Measurements from ENCODE around the gene SFRP2.

The SFRP2 gene

DNA sequence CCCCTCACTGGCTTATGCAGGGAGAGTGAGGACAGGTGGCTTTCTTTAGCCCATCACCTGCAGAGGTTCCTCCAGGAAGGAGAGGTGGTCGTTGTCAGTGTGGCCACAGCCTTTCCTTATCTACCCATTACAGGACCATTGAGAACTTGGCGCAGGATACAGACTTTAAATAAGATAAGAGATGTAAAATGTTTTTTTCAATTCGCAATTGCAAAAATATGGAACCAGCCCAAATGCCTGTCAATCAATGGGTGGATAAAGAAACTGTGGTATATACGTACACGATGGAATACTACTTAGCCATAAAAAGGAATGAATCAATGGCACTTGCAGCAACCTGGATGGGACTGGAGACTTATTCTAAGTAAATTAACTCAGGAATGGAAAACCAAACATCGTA is 22.1 kb downstream of the SFRP2 start:
- no peak for DNase-seq

DNA sequence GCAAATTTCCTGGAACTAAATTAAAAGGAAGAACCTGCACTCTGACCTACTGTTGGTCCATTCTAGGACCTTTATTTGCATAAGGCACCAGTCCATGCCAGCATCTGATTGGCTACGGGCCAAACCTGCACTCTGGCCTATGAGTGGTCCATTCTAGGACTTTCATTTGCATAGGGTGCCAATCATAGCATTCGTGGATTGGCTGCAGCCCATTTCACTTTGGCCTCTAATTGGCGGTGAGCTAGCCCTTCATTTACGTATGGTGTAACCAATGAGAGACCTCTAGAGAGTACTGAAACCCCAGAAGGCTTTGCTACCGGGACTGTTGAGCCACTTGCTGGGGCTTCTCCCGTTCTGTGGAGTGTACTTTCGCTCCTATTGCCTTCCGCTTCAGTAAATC is 23.0 kb downstream of the SFRP2 start:
- DNase-seq: no peak

DNA sequence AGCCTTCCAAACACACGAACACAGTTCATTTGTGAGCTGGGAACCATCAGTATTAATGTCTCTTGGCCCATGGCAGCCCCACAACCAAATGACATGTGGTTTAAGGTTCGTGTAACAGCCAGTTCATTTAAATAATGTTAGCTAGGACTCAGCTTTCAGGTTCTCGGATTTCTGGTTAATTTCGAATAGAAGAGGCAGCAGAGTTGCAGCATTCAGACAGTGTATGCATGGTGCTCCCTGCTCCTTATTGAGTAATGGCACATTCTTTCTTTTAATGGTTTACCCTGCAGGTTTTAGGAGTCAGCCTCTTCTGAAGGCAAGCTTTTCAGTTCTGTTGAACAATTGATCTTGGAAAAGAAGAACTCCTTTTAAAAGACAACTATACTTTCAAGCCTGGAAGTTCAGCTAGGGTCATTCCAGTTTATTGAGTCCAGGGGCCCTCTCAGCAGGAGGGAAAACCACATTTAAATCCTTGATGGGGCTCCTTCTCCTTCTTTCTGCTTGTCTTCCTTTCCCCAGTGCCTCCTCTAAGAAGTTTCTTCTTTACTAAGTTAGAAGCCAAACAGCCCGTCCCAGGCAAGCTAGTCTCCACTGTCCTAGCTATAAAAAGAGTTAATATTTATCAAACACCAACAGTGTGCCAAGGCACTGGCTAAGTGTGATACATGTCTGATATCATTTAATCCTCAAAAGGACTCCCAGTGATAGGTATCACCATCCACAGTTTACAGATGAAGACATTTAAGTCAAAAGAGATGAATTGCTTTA is 24.1 kb downstream of the SFRP2 start:
- DNase-seq: no peak

DNA sequence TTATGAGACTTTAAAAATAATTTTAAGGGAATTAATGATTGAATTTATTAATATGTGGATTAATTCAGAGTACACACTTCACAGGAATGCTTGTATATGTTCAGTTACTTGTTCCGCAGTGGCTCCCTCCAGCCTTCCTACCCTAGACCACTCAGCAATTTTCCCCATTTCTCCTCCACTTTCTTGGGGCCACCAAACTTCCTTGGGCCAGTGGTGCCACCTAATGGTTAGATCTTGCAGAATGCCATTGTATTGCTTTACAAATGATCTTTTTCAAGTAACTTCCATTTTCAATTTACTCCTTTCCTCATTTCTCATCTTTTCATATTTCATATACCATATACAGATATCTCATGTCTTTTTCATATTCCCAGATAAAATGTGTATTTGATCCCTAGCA is 25.5 kb downstream of the SFRP2 start:
- peak; percentile 30 to 53 (median 44) for DNase-seq

DNA sequence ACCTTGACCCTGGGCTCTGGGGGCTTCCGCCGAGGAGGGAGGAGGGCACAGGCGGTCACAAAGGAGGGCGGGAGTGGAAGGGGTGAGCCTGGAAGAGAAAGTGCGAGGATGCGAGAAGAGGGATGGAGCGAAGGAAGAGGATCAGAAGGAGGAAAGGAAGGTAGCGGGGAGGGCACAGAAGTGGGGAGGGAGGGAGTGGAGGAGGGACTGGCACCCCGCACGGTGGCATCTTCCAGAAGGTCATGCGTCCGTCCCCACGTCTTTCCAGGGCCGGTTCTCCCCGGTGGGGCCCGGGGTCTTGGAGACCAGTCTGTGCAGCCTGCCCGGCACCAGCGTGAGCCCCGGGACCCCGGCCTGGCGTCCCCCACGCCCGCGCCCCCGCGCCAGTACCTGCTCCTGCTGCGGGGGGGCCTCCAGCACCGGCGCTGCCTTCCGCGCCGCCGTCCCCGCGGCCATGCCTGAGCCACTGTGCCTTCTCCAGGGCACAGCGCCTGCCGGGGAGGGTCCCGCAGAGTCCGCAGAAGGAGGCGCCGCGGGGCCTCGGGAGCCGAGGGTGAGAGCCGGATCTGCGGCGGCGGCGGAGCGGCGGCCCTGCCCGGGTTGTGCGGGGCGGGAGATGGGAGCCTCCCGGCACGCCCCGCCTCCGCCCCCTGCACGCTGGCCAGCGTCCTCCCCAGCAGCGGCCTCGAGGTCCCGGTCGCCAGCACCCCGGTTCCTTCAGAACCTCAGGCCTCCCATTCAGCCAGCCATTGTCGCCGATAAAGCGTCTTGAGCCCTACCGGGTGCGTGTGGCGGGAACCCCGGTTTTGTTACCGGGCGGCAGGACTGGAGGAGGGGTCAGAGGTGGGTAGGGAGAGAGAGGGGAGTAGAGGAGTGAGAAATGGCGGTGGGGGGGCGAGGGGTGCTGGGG is 29.2 kb downstream of the SFRP2 start, which contains the start of gene RNF175:
TSS of gene RNF175 (minus strand) at position 618 of the 910 bp plus-strand sequence. CDS start at position 456, 162 bp downstream.
- peak in 2 of 4 experiments; percentile 38 to 59 for DNase-seq

DNA sequence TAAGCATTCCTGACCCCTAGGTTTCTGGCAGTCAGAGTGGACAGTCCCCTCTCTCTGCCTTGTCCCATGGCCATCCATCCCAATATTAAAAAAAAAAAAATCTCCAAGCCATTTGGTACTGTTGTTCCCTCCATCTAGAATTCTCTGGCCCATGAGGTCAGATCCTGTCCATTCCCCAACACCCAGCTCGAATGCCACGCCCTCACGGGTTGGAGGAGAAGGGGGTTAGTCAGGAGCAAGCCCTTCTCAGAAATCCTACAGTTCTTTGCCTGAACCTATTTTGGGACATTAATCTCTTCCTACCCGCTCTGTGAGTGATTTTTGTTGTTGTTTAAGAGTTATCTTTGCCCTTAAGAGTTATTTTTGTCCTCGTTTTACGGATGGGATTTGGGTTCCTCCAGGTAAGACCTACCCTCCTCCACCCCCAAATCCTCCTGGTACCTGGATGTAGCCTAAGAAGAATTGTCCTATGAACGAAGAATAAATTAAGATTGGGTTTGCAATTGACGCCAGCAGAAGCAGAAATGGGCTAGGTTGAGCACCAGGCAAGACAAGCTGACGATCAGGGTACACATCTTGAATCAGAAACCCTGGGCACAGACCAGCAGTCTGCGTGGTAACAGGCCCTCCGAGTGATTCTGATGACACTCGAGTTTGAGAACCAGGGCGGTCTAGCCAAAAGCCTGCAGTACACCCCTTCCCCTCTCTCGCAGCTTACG is 30.0 kb downstream of the SFRP2 start:
- DNase-seq: no peak

- DNase-seq: no peak
Measured at GRCh38 chr4:153758136-153758535, 30.7 kb downstream of the SFRP2 start.

DNA sequence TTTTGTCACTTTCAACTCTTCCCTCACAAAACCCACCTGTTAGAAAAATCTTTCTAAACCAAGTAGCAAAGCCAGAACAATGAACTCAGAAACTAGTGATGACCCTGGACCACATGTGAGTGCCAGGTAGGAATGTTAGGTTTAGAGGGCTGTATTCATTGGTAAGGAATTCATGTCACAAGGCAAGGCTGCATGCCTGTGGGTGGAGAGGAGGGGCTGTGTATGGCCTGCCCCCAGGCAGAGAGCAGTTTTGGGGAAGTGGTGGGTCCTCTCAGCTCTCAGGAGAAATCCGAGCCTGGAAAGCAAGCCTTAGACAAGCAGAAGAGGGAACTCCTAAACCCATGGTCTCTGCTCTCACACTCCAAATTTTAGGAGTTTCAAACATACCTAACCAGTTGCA is 31.5 kb downstream of the SFRP2 start:
- DNase-seq: peak; percentile 74 to 87 (median 87)

DNA sequence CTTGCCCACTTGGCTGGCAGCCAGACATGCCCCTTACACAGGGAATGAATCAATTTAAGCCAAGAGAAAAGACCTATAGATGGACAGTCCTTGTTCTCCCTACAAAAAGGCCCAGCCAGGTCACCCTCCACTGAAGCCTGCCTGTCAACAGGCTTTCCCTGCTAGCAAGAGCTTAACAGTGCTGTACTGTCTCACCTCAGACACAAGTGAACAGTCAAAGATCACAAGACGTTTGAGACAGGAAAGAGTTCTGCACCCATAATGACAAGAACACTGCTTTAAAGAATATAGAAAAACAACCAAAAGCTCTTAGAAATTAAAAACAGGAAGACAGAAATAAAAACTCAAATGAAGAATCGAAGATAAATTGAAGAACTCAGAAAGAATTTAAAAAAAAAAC is 33.7 kb downstream of the SFRP2 start:
- DNase-seq: no peak

- peak; percentile 87 to 94 (median 92) for DNase-seq
Measured at GRCh38 chr4:153750197-153750817, 38.6 kb downstream of the SFRP2 start.

- peak; percentile 67 to 86 (median 74) for DNase-seq
Measured at GRCh38 chr4:153748378-153748777, 40.5 kb downstream of the SFRP2 start.

DNA sequence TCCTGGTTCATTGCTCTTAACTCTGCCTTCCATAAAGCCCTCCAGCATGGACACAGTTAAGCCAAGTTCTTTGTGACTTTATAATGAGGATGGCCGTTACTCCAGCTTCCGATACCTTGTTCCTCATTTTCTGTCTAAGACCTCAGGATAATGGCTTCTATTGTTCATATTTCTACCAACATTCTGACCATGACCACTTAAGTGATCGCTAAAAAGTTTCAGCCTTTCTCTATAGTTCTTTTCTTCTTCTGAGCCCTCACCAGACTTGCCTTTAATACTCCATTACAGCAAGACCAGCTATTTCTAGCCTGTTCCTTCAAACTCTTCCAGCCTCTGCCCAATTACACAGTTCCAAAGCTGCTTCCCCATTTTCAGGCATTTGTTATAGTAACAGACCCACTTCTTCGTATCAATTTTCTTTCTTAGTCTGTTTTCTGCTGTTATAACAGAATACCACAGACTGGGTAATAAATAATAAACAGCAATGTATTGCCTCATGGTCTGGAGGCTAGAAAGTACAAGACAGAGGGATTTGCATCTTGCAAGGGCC is 41.4 kb downstream of the SFRP2 start:
- peak; percentile 35 to 70 (median 48) for DNase-seq

DNA sequence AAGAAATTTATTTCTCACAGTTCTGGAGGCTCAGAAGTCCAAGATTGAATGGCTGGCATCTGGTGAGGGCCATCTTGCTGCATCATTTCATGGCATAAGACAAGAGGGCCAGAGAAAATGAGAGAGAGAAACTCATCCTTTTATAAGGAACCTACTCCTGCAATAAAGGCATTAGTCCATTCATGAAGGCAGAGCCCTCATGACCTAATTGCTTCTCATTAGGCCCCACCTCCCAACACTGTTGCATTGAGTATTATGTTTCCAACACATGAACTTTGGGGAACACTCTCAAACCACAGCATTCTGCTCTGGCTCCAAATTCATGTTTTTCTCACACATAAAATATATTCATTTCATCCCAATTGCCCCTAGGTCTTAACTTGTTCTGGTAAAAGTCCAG is 43.2 kb downstream of the SFRP2 start:
- peak in 3 of 4 experiments; percentile 38 to 54 (median 49) for DNase-seq

DNA sequence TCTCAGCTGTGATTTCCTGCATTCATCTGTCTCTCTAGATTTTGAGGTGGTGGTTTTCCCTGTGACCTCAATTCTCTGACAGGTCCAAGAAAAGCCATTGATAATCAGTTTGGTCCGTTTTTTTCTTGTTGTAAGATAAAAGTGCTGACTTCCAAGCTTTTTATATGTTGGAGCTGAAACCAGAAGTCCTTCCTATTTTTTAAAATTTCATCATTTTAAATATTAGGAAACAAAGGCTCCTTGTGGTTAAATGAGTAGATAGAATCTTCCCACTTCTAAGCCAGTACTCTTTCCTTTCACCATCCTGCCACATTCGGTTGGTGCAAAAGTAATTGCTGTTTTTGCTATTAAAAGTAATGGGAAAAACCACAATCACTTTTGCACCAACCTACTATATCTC is 47.3 kb downstream of the SFRP2 start:
- peak in 3 of 4 experiments; percentile 29 to 86 (median 80) for DNase-seq

DNA sequence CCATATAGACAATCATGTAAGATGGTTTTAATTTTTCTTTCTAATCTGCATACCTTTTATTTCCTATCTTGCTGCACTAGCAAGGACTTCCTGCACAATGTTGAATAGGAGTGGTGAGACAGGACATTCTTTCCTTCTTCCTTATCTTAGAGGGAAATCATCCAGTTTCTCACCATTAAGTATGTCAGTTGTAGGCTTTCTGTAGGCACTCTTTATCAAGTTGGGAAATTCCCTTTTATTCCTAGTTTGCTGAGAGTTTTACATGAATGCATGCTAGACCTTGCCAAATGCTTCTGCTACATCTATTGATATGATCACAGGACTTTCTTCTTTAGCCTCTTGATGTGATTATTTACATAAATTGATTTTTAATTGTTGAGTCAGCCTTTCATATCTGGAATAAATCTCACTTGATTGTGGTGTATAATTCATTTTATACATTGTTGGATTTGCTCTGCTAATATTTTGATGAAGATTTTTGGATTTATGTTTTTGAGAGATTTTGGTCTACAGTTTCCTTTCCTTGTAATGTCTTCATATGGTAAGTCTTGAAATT is 52.9 kb downstream of the SFRP2 start:
- no peak for DNase-seq

DNA sequence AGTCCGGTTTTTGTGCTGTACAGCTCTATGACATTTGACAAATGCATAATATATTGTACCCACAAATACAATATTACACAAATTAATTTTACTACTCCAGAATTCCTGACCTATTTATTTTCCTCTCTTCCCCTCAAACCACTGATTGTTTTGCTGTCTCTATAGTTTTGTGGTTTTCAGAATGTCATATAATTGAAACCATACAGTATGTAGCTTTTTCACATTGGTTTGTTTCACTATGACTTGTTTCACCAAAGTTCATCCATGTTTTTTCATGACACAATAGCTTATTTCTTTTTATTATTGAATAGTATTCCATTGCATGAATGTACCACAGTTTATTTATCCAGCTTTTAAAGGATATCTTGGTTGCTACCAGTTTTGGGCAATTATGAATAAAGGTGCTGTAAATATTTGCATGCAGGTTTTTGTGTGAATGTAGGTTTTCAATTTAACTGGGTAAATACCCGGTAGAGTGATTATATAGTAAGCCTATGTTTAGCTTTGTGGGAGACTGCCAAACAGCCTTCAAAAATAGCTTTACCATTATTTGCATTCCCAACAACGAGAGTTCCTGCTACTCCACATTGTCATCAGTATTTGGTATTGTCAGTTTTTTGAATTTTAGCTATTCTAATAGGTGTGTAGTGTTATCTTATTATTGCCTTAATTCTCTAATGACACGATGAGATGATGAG is 55.0 kb downstream of the SFRP2 start:
- DNase-seq: no peak

DNA sequence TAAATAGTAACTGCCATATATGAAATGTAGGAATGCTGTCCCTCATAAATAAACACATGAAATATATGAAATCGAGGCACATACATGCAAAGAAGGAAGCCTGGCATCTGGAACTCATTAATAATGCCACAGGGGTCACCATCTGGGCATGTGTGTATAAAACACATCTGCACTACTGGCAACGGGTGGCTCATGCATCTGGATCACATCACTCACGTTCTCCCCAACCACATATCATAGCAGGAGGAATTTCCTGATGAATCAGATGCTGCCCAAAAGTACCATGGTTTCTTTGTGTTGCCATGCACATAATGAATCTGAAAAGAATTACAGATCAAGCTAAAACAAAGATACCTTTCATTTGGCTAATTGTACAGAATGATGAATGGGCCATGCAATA is 57.6 kb downstream of the SFRP2 start:
- DNase-seq: peak in 2 of 4 experiments; percentile 13 to 27

Measured in suppressor macrophage (primary cell).